Stomach smooth muscle (tissue), 2 donors: ENCODE measurements around the gene ZFAND3.

Source experiments
- H3K27ac ChIP-seq: one replicate; pipeline ENCODE4 v1.7.0; 2013; ENCODE audit warnings: mild to moderate bottlenecking, low read length, inconsistent platforms
- H3K27me3 ChIP-seq, 2 donors: one replicate each; pipeline ENCODE4 v1.7.0; 2013; ENCODE audit warnings: low read length in 2 of 2; ENCODE audit not compliant: insufficient read depth in 2 of 2, control insufficient read depth in 1 of 2
- H3K36me3 ChIP-seq, 2 donors: one replicate each; pipeline ENCODE4 v1.7.0; 2013; ENCODE audit warnings: low read length in 2 of 2; ENCODE audit not compliant: control insufficient read depth in 2 of 2, insufficient read depth in 2 of 2
- H3K4me1 ChIP-seq: one replicate; pipeline ENCODE4 v1.7.0; 2013; ENCODE audit warnings: low read length; ENCODE audit not compliant: control insufficient read depth, insufficient read depth
- H3K4me3 ChIP-seq, 2 donors: one replicate each; pipeline ENCODE4 v1.7.0; 2013; ENCODE audit warnings: low read length in 2 of 2
- H3K9ac ChIP-seq, 2 donors: one replicate each; pipeline ENCODE4 v1.7.0; 2013; ENCODE audit warnings: low read length in 2 of 2, mild to moderate bottlenecking in 1 of 2
- H3K9me3 ChIP-seq, 2 donors: one replicate each; pipeline ENCODE4 v1.7.0; 2013; ENCODE audit warnings: low read length in 2 of 2; ENCODE audit not compliant: control insufficient read depth in 2 of 2
- donor health status: healthy.
- donor health status: Pancreatic carcinoma.

The ZFAND3 gene

DNA sequence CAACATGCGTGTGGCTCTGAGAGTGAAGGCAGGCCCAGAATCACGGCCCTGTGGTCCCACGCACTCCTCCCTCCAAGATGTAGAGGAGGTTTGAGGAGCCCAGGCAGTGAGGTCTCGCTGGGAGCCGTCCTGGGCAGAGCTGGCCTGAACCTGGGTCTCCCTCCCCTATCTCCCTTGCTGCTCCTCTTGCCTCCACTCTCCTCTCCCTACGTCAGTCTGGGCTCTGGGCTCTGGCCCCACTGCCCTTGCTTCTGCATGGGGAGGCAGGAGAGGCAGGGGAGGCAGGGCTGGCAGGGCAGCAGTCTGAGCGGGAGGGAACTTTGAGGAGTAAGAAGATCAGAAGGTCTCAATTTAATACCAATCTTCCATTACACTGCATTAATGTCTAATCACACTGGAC, 375.1 kb downstream of the ZFAND3 start:
- no peak overlapping the region for H3K27ac ChIP-seq
- H3K4me3 ChIP-seq = no peak overlapping the region
- peaks cover 2% of the 10 kb centered on the region for H3K4me1 ChIP-seq
- H3K27me3 ChIP-seq = no peaks in the 10 kb centered on the region
- peaks cover 0 to 2% of the 10 kb centered on the region in 2 donors for H3K36me3 ChIP-seq
- no peaks in the 10 kb centered on the region for H3K9me3 ChIP-seq
- H3K9ac ChIP-seq = no peak overlapping the region

GRCh38 chr6:38195113-38195635, 375.6 kb downstream of the ZFAND3 start:
- Histone ChIP-seq H3K9ac (no peak overlapping the region), H3K4me3 (no peak overlapping the region), H3K4me1 (peaks cover 2% of the 10 kb centered on the region), H3K27me3 (no peaks in the 10 kb centered on the region), H3K9me3 (no peaks in the 10 kb centered on the region), H3K36me3 (peaks cover 0 to 2% of the 10 kb centered on the region in 2 donors), H3K27ac (no peak overlapping the region)

DNA sequence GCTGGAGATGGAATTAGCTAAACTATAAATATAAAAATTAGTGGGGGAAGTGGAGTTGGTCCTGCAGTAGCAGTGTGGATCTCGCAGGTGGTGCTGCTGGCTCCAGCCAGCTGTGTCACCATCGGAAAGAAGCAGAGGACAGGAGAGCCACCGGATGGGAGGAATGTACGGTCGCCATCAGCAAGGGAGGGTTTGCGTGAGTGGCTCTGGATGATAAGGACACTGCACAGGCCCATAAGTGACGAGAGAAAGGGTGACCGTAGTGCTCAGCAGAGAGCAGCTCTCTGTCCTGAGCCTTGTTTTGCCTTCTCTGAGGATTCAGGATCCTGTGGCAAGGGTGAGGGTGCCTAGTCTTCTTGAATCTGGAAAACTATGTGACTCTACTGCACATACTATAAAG, 378.7 kb downstream of the ZFAND3 start:
- Histone ChIP-seq H3K27me3 (no peaks in the 10 kb centered on the region), H3K27ac (no peak overlapping the region), H3K36me3 (no peaks in the 10 kb centered on the region), H3K4me1 (no peaks in the 10 kb centered on the region), H3K9me3 (no peaks in the 10 kb centered on the region), H3K9ac (no peak overlapping the region), H3K4me3 (no peak overlapping the region)
